Activated CD8-positive, alpha-beta memory T cell treated with anti-CD3 and anti-CD28 coated beads, Interleukin-2, amount 50 U/mL, for 24 hours (primary cell): ENCODE measurements around the gene ELF3.
"Not testable (repeated sequence)": the region's sequence is repeated elsewhere in the genome, so short reads cannot be mapped to it uniquely, and the experiment has no call there.

Experiments
- DNase-seq: peaks from one replicate; pipeline ENCODE4 v3.0.0-alpha.2; 2020; ENCODE audit errors: extremely low read depth

Gene ELF3

GRCh38 chr1:202034683-202035462, 24.5 kb downstream of the ELF3 start:
- DNase-seq: no peak

GRCh38 chr1:202036595-202037387, 26.4 kb downstream of the ELF3 start:
- no peak for DNase-seq

DNA sequence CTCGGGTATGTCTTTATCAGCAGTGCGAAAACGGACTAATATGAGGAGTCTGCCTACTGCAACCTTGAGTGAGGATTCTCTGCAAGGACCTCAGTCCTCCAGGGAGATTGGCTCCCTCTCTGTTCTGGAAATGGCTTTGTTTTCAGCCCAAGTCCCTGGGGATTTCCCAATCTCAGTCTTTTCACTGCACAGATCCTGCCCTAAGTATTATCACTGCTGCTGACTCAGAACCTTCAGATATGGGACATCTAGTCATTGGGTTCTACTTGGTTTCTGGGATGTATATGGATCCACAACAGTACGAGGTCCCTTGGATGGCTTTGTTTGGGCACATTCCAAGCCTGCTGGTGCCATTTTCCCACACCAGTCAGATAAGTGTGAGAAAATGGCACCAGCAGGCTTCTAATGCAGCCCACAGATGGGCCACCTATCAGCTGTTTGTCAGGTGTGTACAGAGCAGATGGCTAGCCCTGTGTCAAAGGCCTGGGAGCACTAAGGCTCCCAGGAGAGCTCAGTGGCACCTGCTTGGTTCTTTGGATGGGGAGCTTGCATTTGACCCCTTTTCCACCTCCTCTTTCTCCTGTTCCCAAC, 27.4 kb downstream of the ELF3 start:
- no peak for DNase-seq

- no peak for DNase-seq
Measured at GRCh38 chr1:202038688-202039346, 28.4 kb downstream of the ELF3 start.

- no peak for DNase-seq
Measured at GRCh38 chr1:202045705-202046104, 35.3 kb downstream of the ELF3 start.

DNA sequence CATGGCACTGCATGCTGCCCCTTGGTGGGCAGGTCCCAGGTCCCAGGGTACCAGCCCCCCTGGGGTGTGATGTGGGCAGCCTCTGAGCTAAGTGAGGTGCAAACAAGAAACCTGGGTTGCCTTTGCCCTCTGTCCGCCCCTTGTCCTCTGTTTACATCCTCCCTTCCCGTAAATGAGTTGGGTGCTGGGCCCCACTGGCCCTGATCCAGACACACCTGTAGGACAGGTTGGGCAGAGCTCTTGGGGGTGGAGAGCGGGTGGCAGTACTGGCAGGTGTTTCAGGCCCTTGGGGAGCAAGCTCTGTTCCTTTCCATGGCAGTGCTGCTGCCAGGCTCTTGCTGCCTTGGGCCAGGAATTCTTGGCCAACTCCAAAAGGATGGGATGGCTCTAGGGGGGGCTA, 35.8 kb downstream of the ELF3 start:
- DNase-seq: no peak

GRCh38 chr1:202046748-202047708, 36.6 kb downstream of the ELF3 start:
- no peak for DNase-seq

- DNase-seq: no peak
Measured at GRCh38 chr1:202047977-202048376, 37.6 kb downstream of the ELF3 start.

DNA sequence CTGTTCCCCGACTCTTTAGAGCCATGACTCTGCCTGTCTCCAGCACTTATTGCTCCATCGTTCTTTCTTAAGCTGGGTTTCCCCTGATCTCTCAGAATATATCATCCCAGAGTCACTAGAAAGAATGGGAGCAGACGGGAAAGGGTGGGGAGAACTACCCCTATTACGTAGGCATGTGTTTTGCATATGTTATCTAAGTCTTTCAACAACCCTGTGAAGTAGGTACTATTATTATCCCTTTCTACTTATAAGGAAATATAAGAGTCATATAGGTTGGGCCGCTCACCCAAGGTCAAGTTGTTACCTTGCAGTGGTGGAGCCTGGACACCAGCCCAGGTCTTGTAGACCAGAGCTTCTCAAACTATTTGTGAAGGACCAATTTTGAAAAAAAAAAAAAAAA, 38.7 kb downstream of the ELF3 start:
- no peak for DNase-seq

- no peak for DNase-seq
Measured at GRCh38 chr1:202054094-202054493, 43.7 kb downstream of the ELF3 start.

DNA sequence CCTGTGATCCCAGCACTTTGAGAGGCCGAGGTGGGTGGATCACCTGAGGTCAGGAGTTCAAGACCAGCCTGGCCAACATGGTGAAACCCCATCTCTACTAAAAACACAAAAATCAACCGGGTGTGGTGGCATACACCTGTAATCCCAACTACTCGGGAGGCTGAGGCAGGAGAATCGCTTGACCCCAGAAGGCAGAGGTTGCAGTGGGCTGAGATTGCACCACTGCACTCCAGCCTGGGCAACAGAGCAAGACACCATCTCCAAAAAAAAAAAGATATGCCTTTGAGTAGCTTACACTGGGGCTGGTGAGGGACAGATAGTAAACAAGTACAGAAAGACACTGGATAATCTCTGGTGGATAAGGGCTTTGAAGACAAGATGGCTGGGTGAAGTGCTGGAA, 44.3 kb downstream of the ELF3 start:
- not testable (repeated sequence) for DNase-seq

DNA sequence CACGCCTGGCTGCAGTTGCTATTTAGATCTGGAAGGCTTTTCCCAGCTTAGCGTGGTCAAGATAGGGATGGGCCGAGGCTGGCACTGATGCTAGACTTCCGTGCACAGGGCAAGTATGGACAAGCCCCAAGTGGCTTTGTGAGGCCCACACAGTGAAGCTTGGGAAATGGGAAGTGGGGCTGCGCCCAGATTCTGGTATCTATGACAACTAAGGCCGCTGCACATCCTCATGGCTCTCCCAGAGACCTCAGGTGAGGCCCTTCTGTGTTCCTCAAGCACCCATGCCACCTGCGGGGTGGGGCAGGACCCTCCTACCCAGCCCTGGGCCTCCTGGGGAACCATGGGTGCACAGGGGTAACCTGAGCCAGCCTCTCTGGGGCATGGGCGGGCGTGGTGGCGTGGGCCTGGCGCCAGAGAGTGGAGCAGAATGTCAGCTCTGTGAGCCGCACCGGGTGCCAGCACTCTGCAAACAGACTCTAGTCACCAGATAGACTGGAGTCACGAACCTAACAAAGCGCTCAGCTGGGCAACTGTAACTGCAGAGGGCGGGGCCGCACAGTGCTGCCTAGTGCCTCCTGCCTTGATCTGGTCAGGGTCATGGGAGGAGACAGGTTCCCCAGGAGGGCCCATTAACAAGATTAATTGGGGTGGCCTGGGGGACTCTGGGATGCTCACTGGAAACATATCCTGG, 46.4 kb downstream of the ELF3 start:
- no peak for DNase-seq

DNA sequence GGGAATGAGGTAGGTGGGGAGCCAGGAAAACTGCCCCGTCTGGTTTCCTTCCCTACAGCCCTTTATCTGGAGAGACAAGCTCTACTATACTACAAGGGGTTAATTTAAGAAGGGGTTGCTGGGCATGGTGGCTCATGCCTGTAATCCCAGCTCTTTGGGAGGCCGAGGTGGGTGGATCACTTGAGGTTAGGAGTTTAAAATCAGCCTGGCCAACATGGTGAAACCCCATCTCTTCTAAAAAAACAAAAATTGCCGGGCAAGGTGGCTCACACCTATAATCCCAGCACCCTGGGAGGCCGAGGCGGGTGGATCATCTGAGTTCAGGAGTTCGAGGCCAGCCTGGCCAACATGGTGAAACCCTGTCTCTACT, 46.9 kb downstream of the ELF3 start:
- DNase-seq: not testable (repeated sequence)

GRCh38 chr1:202058001-202058908, 47.9 kb downstream of the ELF3 start:
- DNase-seq: no peak

GRCh38 chr1:202061055-202061454, 50.7 kb downstream of the ELF3 start:
- DNase-seq: no peak

- not testable (repeated sequence) for DNase-seq
Measured at GRCh38 chr1:202061787-202062186, 51.4 kb downstream of the ELF3 start.

DNA sequence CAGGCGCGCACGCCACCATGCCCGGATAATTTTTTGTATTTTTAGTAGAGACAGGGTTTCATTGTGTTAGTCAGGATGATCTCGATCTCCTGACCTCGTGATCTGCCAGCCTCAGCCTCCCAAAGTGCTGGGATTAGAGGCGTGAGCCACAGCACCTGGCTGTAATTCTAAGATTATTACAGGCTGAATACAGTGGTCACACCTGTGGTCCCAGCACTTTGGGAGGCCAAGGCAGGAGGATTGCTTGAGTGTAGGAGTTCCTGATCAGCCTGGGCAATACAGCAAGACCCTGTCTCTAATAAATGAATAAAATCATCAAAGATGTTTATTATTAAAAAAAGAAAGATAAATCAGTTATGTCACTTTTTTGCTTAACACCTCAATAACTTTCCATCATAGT, 52.2 kb downstream of the ELF3 start:
- not testable (repeated sequence) for DNase-seq

DNA sequence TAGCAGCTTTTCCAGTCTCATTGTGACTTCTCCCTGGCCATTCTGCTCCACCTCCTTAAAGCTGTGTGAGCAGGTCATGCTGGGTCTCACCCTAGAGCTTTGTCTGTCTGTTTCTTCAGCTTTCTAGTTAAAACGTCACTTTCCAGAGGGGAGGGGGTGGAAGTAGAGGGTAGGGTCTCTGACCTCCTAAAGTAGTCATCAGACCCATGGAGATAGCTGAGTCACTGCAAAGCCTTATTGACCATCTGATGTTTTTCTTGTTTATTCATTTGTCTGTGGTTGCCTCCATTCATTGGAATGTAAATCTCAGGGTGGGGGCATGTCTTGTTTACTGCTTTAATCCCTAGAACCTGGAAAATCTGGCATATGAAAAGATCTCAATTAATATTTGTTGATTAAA, 52.7 kb downstream of the ELF3 start:
- no peak for DNase-seq

DNA sequence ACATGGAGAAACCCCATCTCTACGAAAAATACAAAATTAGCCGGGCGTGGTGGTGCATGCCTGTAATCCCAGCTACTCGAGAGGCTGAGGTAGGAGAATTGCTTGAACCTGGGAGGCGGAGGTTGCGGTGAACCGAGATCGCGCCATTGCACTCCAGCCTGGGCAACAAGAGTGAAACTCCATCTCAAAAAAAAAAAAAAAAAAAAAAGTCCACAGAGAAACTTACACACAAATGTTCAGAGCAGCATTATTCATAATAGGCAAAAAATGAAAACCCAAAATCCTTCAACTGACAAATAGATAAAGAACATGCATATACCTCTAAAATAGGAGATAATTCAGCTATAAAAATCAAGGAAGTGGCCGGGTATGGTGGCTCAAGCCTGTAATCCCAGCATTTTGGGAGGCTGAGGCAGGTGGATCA, 54.5 kb downstream of the ELF3 start:
- not testable (repeated sequence) for DNase-seq
